ENCODE results near the gene LRIT3. TPM values are rescaled to one million over a fixed set of nuclear protein-coding genes. Genes with fewer than 3 reads are reported as not detected.

LRIT3 gene
- total RNA-seq, 6 experiments from 2014 or later, result 0.05 TPM; not detected in 5

DNA sequence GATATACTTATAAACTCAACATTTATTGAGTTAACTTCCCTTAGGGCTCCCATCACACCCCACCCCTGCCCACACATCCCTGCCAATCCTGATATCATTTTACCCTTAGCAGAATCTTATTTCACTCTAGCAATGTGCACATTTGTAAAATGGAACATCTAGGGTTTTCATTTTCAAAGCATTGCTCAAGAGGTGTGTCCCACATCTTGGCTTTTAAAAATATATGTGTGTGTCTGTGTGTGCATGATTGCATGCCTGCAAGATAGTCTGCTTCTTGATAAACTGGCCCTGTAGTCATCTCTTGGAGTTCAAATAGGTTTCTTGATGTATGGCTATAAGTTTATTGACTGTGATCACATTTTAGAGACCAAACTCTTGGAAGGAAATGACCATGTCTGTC lies 38.4 kb downstream of the LRIT3 start:
- no peak overlapping the region for H3K4me3 Mint-ChIP-seq

DNA sequence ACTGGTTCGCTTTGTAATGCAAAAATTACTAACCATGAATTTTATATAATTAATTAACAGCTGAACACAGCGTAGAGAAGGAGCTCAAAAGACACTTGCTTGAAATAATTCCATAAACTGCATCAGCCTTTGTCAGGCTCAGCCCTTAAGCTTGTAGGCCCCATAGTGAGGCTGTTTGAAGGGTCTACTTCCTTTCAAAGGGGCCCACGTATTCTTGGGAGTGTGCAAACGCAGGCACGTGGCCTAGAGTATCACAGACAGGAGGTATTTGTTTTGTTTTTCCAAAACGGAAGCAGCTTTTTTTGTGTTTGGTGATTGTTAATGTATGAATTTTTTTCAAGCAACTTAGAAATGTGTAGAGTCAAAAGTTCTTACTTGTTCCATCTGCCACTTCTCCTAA lies 39.2 kb downstream of the LRIT3 start:
- Mint-ChIP-seq H3K4me1 (ENCODE audit: low read depth) (no peaks in the 10 kb centered on the region), H3K4me3 (no peak overlapping the region), H3K27me3 (ENCODE audit: insufficient read depth) (peaks cover 3% of the 10 kb centered on the region), H3K9me3 (no peaks in the 10 kb centered on the region), H3K27ac (no peak overlapping the region), H3K36me3 (ENCODE audit: low read depth) (no peaks in the 10 kb centered on the region)
- TF ChIP-seq, protein P1, sequence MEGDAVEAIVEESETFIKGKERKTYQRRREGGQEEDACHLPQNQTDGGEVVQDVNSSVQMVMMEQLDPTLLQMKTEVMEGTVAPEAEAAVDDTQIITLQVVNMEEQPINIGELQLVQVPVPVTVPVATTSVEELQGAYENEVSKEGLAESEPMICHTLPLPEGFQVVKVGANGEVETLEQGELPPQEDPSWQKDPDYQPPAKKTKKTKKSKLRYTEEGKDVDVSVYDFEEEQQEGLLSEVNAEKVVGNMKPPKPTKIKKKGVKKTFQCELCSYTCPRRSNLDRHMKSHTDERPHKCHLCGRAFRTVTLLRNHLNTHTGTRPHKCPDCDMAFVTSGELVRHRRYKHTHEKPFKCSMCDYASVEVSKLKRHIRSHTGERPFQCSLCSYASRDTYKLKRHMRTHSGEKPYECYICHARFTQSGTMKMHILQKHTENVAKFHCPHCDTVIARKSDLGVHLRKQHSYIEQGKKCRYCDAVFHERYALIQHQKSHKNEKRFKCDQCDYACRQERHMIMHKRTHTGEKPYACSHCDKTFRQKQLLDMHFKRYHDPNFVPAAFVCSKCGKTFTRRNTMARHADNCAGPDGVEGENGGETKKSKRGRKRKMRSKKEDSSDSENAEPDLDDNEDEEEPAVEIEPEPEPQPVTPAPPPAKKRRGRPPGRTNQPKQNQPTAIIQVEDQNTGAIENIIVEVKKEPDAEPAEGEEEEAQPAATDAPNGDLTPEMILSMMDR (IDR thresholded peaks at IDR 0.05), result no peak
- no peak for DNase-seq

More for the DNA sequence above, 38.4 kb downstream of the LRIT3 start:
- Mint-ChIP-seq H3K9me3 (no peaks in the 10 kb centered on the region), H3K27ac (no peak overlapping the region), H3K27me3 (ENCODE audit: insufficient read depth) (peaks cover 3% of the 10 kb centered on the region), H3K4me1 (ENCODE audit: low read depth) (no peaks in the 10 kb centered on the region), H3K36me3 (ENCODE audit: low read depth) (no peaks in the 10 kb centered on the region)
- TF ChIP-seq, protein P1 (IDR thresholded peaks at IDR 0.05), result no peak
- DNase-seq, result no peak

DNA sequence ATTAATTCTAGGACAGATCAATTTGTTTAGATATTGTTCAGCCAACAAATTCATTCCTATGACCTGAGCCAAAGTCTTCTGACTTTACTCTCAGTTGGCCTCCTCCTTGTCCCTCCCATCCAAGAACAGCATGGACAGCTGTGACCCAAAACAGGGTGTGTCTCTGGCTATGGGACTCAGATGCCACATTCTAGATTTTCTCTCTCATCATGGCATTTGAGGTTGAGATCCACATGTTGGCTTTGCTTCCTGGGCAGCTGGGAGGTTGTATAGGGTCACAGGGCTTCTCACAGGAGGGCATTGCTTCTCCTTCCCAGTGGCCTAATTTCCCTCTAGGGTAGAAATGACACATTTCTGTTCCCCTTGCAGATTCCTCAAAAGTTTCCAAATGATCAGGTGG lies 42.2 kb downstream of the LRIT3 start:
- Mint-ChIP-seq H3K9me3 (no peaks in the 10 kb centered on the region), H3K36me3 (ENCODE audit: low read depth) (no peaks in the 10 kb centered on the region), H3K4me3 (no peak overlapping the region), H3K4me1 (ENCODE audit: low read depth) (no peaks in the 10 kb centered on the region), H3K27ac (no peak overlapping the region), H3K27me3 (ENCODE audit: insufficient read depth) (no peaks in the 10 kb centered on the region; the same call in 1 of the 2 replicates)
- no peak for DNase-seq
- TF ChIP-seq, protein P1 (IDR thresholded peaks at IDR 0.05), result no peak

DNA sequence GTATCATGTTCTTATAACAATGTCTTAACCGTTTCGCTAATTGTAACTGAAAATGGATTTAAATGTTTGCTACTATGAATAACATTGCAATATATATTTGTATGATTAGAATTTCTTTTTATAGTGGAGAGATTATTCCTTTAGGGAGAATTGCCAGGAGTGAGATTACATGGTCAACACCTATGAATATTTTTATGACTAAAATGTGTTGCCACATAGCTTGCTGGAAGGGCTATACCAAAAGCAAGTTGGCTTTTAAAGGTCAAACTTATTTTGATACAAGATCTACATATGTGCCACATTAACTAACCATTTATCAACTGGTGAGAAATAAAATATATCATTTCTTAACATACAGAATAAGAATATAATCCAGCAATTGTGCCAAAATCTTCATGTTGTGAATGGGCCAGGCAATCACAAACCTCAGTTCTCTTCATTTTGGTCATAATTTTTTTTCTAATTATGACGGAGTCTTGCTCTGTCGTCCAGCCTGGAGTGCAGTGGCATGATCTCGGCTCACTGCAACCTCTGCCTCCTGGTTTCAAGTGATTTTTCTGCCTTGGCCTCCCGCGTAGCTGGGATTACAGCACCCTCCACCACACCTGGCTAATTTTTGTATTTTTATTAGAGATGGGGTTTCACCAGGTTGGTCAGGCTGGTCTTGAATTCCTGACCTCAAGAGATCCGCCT lies 54.8 kb downstream of the LRIT3 start:
- Mint-ChIP-seq H3K27ac (no peak overlapping the region), H3K27me3 (ENCODE audit: insufficient read depth) (peaks cover 3% of the 10 kb centered on the region), H3K9me3 (peaks cover 10% of the 10 kb centered on the region; the same call in 1 of the 2 replicates), H3K36me3 (ENCODE audit: low read depth) (no peaks in the 10 kb centered on the region), H3K4me1 (ENCODE audit: low read depth) (no peaks in the 10 kb centered on the region), H3K4me3 (no peak overlapping the region)
- DNase-seq, result no peak
- TF ChIP-seq, protein P1 (IDR thresholded peaks at IDR 0.05), result no peak

DNA sequence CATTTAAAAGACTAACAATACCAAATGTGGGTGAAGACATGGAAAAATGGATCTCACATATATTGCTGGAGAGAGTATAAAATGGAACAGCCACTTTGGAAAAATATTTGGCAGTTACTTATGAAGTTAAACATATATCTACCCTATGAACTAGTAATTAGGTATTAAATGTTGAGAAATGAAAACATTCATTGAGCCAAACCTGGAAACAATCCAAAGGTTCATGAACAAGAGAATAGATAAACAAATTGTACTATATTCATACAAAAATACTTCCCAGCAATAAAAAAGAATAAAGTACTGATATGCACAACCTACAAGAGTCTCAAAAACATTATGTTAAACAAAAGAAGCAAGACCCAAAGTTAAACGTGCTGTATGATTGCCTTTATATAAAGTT lies 60.8 kb downstream of the LRIT3 start:
- no peak for DNase-seq
- Mint-ChIP-seq H3K36me3 (ENCODE audit: low read depth) (no peaks in the 10 kb centered on the region), H3K4me3 (no peak overlapping the region), H3K27ac (no peak overlapping the region), H3K4me1 (ENCODE audit: low read depth) (peaks cover 19% of the 10 kb centered on the region), H3K9me3 (no peaks in the 10 kb centered on the region), H3K27me3 (ENCODE audit: insufficient read depth) (peaks cover 9% of the 10 kb centered on the region; the same call in 1 of the 2 replicates)
- TF ChIP-seq, protein P1 (IDR thresholded peaks at IDR 0.05), result no peak

Data from HFFc6 (cell line).